Dedifferentiated amniotic fluid mesenchymal stem cell (primary cell): ENCODE measurements around the gene PCBP3.
"Not testable (repeated sequence)": the region's sequence is repeated elsewhere in the genome, so short reads cannot be mapped to it uniquely, and the experiment has no call there.

Experiments used
- DNase-seq: peaks from one replicate; pipeline ENCODE4 v3.0.0-alpha.2; 2016; ENCODE audit errors: extremely low spot score

The PCBP3 gene

DNA sequence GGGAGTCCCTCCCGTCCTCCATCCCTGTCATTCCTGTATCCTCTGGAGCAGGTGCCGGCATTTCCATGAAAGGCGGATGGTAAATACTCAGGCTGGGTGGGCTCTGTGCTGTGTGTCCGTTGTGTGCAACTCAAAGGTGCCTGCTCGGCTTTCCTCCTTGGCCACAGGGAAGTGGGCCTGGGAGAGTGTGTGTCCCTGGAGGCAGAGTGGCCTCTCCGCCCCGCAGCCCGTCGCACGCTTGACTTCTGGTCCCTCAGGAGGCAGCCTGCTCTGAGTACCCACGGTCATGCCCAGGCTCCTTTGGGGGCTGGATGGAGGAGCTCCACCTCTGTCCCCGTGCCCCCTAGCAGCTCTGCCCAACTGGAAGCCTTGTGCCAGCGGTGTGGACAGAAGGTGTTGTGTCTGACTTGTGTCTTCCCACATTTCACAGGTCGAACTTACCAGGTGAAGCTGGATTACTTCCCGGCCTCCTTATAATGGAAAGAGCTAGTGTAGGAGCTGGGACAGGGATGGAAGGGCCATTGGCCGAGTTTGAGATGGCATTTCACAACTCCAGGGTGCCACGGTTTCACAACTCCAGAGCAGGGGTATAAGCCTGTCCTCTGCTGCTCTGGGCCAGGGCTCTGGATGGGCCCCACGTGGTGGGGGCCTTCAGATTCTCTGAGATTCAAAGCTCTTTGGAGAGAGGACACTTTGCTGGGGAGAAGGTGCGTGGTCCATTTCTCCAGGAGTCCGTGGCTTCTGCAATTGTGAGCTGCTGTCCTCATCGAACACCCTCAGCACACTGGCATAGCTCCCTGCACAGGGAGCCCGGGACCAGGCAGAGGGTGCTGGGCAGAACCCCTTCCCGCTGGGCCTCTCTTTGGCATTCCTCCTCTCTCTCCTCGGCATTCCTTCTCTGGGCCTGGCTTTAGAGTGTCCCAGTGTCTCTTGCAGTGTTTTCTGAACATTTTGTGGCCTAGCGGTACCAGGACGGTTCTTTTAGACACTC is 185.3 kb downstream of the PCBP3 start:
- no peak for DNase-seq

DNA sequence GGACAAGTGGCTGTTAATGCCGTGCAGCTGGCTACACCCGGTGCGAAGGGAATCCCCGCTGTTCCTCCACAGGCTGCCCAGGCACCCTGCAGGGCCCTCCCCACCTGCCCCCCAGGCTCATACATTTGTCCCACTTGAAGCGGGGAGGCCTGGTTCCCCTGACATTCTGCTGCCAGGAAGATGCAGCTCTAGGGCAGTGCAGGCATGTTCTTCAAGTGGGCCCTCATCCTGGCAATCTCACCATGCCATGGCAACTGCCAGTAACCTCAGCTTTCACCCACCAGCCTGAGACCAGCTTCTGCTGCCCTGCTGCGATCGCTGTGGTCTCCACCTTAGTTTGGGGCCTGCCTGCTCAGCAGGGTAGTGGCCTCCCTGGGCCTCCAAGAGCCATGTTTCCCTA is 186.1 kb downstream of the PCBP3 start:
- DNase-seq: no peak

DNA sequence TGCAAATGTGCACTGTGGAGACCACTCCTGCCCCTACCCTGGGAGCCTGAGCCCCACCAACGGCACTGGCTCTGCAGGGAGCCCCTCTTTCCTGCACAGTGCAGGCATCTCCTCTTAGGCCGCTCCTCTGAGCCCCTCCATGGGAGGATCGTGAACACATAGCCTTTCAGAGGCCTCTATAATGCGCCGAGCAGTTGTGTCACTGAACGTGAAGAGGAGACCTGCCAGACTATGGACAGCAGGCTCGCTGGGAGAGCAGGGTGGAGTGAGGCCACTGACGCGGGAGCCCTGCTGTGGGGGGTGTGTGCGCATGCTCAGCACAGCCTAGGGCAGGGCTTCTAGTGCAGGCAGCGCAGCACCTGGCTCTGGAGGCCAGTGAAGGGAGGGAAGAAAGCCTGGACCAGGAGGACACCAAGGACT is 186.7 kb downstream of the PCBP3 start:
- DNase-seq: no peak

DNA sequence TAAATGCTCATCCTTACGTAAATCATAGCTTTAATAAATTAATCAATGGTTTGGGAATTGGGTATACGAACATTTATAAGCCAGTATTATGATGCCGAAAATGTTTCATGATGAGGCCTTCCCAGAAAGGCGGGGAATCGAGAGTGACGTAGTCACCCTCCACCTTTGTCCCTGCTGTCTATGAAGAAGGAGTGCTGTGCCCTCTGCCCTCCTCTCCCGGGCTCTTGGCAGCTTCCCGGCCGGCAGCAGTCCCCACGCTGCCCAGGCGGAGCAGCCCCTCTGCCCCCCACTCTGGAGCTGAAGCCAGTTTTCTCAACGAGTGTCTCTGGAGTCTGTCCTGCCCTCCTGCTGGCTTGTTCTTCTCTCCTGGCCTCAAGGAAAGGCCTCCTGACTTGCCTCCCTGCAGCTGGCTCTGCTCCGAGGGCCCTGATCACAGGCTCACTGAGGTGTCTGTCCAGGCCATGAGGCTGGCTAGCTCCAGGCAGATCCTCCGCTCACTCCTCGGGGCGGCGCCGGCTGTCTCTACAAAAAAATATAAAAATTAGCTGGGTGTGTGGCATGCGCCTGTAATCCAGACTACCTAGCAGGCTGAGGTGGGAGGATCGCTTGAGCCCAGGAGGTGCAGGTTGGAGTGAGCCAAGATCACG is 187.3 kb downstream of the PCBP3 start:
- no peak for DNase-seq

DNA sequence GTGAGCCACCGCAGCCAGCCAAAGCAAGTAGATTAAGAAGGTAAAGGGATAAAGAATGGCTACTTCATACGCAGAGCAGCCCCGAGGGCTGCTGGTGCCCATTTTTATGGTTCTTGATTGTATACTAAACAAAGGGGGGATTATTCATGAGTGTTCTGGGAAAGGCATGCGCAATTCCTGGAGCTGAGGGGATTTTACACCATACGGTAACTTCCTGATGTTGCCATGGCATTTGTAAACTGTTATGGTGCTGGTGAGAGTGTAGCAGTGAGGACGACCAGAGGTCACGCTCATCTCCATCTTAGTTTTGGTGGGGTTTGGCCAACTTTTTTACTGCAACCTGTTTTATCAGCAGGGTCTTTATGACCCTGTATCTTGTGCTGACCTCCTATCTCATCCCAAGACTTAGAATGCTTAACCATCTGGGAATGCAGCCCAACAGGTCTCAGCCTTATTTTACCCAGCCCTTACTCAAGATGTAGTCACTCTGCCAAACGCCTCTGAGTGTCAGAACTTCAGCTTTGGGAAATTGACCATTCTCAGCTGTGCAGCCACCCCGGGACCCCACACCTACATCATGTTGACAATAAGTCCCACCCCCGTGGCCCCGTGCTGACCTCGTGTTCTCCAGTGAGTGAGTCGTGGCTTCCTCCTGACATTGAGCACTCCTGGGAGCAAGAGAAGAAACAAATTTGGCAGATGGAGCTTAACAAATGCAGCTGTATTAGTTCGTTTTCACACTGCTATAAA is 188.6 kb downstream of the PCBP3 start:
- no peak for DNase-seq

DNA sequence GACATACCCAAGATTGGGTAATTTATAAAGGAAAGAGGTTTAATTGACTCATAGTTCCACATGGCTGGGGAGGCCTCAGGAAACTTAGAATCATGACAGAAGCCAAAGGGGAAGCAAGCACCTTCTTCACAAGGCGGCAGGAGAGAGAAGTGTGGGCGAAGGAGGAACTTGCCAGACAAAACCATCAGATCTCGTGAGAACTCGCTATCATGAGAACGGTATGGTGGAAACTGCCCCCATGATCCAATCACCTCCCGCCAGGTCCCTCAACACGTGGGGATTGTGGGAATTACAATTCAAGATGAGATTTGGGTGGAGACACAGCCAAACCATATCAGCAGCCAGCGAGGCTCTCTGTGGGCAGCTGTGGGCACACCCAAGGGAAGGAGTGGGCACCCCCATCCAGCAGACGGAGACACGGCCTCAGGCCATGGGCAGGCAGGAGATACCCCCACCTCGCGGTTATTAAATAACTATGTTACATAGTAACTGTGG is 189.3 kb downstream of the PCBP3 start:
- DNase-seq: not testable (repeated sequence)

DNA sequence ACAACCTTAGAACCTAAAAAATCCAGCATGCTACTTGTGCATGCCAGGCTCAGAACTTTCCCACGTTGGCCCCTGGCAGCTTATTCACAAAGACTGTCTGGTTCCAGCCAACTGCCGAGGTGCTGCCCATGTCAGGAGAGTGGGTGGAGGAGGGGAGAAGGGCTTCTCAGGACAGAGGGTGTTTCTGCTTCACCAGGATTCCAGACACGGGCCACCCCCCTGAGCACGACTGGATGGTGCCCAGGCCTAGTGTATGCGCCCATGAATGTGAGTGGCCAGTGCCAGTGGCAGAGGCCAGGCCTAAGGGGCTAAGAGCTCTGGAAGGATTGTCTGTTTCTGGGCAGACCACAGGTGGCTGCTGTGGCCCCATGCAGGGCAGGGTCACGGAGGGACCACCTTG is 189.9 kb downstream of the PCBP3 start:
- DNase-seq: no peak

DNA sequence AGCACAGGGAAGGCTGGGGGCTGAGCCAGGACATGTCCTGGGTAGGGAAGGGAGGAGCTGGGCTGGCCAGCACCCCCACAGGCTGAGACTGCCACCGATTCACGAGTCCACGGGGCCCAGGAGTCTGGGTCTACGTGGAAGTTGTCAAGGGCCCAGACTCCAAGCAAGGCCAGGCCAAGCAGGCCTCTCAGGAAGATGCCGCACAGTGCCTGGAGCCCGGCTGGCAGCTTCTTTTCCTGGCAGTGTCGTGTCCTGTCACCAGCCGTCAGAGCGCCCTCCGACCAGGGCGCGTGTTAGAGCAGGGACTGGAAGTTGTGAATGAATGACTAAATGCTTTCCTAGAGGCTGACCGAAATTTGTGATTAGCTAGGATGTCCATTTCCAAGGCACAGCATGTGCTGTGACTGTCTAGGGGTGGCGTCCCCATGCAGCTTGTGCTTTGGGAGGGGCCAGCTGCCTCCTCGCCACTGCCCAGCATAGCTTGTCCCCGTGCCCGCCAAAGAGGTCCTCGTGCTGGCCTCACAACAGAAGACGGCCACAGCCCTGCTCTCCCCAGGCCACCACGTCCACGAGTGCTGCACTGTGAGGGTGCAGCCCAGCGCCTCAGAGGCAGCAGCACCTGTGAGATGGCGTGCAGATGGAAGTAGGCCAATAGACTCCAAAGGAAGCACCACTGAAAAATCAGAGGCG is 190.6 kb downstream of the PCBP3 start:
- DNase-seq: no peak

DNA sequence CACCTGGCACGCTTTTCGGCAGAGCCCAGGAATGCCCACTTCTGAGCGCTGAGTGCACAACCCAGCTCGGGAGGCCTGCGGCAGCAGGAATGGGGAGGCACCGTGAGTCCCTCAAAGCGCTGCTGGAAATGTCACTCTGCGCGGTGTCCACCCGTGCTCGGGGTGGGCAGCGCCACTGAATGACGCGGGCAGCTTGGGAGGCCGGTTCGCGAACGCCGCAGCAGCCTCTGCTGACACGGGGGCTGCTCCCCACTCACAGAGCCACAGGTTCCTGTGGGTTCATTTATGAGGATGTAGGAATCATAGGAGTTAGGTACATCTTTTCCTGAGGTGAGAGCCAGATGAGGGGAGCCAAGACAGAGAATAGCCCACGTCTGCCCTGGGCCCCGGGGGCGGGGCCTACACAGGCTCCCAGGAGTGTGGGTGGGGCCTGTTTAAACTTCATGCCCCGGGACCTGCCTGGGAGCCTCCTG is 191.3 kb downstream of the PCBP3 start:
- no peak for DNase-seq

DNA sequence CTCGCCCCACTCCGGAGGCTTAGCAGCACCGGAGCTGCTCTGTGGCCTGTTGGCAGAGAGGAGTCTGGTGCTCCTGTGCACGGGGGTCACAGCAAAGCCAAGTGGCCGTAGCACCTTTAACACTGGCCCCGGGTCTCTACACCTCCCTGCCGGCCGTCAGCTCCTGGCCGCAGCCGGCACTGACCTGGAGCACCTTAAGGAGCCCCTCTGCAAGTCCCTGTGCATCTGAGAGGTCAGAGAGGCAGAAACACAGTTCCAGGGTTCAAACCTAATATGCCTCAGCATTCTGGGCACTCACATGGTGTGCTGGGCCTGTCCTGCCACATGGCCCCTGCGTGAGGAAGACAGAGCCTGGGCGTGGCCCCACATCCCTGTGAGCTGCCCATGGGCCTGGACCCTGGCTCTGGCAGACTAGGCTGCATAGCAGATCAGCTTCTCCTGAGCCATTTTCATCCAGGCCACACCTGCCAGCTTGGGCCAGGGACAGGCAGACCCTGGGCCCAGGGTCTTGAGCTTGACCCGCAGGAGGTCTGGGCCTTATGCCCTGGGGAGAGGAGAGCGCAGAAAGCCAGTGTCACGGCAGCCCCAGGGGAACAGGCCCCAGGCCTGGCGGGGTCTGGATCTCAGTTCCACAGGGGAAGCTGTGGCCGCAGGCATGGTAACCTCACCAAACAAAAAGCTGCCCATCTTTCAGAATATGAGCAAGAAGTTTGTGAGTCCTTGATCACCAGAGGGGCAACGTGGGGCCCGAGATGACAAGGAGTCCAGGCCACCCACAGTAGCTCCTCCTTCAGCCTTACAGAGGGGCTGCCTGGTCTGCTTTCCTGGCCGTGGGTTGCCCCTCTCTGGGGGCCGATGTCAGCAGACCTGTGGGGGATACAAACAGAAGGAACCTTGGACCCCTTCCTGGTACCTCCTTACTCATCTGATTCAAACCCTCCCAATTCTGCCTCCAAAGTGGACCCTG is 192.1 kb downstream of the PCBP3 start:
- DNase-seq: no peak

DNA sequence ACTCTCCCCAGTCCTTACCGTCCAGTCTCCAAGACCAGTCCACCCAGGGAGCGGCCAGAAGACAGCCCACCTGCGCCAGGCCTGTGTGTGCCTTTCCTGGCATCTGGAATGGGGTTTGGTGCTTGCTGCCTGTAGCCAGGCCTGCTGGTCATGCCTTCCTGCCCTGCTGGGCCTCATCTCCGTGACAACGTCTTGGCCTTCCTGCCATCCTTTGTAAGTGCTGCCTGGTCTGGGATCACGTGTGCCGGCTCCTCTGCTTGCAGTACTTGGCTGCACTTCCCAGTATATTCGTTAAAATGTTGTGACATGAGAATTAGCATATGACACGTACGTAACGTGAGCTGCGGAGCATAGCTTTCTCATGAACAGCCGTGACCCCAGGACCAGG is 192.7 kb downstream of the PCBP3 start:
- DNase-seq: no peak

DNA sequence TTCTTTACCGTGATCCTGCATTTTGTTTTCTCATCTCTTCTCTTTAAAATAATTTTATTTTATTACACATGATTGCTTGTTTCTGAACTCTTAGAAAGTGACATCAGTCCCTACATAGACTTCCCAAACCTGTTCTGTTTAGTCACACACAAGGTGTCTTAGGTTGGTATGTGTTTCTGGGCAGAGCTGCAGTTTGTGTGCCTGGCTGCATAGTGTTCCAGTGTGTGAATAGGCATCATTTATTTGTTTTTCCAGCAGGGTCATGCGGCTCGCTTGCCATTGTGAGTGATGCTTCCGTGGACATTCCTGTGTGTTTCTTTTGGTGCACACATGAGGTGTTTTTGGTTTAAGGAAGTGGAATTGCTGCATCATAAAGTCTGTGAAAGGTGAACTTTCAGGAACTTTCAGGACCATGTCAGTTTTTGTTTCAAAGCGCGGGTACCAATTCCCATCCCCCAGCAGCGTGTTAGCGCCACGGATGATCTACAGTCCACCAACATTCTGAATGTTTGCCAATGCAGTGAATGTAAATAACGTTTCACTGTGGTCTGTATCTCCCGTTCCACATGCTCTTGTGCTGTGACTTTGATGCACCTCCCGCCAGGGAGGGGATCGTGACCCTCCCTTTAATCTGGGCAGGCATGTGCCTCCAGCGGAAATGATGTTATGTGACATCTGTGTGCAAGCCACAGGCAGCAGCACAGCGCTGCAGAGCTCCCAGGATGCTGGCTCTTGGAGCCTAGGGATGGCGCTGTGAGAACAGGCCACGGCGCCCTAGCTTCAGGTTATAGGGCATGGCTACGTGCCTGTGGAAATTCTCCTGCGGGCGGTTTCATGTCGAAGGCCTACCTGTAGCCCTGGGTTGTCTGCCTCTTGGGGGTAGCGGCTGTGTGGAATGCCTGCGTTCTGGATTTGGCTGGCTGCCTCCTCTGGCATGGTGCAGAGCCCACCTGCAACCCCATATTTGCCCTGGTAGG is 193.5 kb downstream of the PCBP3 start:
- no peak for DNase-seq

DNA sequence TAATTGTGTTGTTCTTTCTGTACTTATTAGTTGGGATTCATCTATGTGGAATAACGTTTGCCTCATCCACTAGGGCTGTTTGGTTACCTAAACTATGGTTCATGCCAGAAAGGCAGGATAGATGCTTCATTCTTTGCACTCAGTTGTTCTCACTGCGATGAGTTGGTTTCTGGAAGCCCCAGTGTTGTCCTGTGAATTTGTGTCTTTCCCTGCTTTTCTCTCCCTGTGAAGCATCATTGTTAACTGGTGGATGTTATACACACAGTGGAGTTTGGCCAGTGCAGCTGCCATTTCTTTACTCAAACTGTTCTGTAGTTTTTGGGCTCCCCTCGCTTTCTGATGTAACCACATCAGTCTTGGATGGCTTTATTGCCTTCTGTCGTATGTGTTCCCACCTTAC is 194.4 kb downstream of the PCBP3 start:
- DNase-seq: no peak

DNA sequence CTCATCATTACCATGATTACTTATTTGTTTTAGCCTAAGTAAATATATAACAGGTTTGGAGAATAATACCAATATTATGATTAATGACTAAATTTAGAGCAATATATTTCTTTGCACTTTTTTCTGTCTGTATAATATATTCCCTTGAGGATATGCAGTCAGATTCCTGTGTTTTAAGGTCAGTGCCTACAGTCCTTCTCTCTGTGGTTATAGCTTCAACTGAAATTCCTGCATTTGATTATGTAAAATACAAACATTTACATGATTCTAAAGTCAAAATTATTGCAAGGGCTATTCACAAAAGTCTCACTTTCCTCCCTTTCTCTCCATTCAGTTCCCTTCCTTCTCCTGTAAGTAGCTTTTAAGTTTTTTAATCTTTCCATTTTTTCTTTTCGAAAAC is 195.1 kb downstream of the PCBP3 start:
- no peak for DNase-seq

DNA sequence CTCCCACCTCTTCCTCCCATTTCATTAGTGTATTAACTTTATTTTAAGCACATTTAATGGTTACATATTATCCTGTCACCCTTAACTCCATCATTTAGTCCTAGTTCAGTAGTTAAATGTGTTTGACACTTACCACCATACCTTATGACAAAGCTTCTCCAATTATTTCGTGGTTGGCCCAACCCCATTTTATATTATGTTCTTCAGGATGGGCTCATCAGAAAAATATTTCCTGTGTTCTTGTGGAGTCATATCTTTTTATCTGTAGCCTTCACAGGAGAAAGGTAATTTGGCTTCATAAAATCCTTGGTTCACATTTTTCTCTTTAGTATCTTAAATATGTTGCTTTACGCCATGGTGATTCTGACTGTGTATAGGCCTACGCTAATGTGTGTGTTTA is 195.7 kb downstream of the PCBP3 start:
- no peak for DNase-seq

DNA sequence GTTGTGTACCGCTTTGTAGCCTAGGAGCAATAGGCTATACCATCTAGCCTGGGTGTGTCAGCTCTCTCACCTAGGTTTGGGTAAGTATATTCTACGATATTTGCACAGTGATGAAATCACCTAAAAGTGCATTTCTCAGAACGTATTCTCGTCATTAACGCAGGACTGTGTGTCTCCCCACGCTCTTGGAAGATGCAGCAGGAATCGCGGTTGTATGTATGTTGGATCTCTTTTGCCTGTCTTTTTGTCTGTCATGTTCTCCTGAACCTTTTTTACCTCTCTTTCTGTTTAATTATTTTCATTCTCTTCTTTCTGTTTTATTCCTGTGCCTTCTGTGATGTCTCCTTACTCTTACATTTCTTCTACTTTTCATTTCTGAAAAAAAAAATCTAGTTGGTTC is 197.5 kb downstream of the PCBP3 start:
- no peak for DNase-seq

DNA sequence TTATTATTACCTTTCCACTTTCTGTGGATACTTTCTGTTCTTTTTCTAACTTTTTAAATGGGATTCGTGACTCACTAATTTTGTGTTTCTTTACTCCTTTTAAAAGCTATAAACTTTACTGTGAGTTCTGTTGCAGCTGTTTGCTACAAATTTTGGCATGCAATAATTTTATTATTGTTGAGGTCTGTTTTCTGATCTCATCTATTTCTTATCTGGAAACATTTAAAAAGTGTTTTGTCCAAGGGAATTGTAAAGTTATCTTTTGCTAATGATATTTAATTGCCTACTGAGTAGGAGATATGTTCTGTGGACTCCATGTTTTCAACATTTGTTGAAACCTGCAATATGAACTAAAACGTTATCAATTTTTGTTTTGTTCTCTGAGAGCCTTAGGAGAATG is 199.9 kb downstream of the PCBP3 start:
- no peak for DNase-seq

DNA sequence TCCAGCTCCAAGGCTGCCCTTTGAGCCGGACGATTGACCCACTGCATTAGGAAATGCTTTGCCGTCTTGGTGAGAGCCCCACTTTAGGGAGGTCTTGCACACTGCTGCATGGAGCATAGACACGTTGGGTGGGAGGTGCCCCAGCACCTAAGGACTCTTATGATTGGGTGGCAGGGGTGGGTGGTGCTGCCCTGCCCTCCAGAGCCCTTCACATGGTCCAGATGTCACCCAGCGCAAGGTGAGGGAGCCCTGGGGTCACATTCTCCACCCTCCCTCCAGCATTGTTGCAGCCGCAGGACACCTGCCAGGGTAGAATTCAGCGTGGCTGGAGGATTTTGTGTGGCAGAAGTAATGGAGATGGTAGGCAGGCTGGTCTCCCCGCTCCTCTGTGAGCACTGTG is 200.7 kb downstream of the PCBP3 start:
- no peak for DNase-seq
